HL-60 (cell line): ENCODE measurements around the gene RASAL2.

Experiments used
- DNase-seq, 2 experiments: peaks; one replicate each; pipeline ENCODE4 v3.0.0-alpha.2; 2010 to 2020; ENCODE audit warnings: low read depth in 1 of 2, low spot score in 1 of 2
- H3K27ac ChIP-seq: fragments of 250-450 bp; sonication (Bioruptor Pico); replicated peaks from 2 replicates; pipeline ENCODE4 v1.5.1; 2020; ENCODE audit warnings: mild to moderate bottlenecking, moderate library complexity
- H3K27me3 ChIP-seq: fragments of 250-450 bp; sonication (Bioruptor Pico); 2 replicates; pipeline ENCODE4 v1.5.1; 2021; ENCODE audit warnings: mild to moderate bottlenecking, moderate library complexity; ENCODE audit not compliant: insufficient read depth, poor library complexity, severe bottlenecking
- H3K4me3 ChIP-seq: replicated peaks from 2 replicates; pipeline ENCODE4 v1.5.1; 2011; ENCODE audit warnings: mild to moderate bottlenecking, control low read depth, low read length; ENCODE audit not compliant: insufficient read depth
- CTCF ChIP-seq: IDR thresholded peaks from one replicate; pipeline ENCODE4 v1.5.1; 2011; ENCODE audit warnings: low read length, control low read depth, inconsistent platforms; ENCODE audit not compliant: insufficient read depth
- GABPA ChIP-seq: IDR thresholded peaks from 2 replicates; pipeline ENCODE4 v1.6.1; 2012; ENCODE audit warnings: low read depth
- POLR2AphosphoS5 ChIP-seq: IDR thresholded peaks from 2 replicates; pipeline ENCODE4 v1.6.1; 2012; ENCODE audit warnings: low read depth
- REST ChIP-seq: IDR thresholded peaks from 2 replicates; pipeline ENCODE4 v1.6.1; 2012; ENCODE audit warnings: low read depth; ENCODE audit not compliant: insufficient replicate concordance
- SPI1 ChIP-seq: IDR thresholded peaks from 2 replicates; pipeline ENCODE4 v1.6.1; 2012; ENCODE audit warnings: low read depth, mild to moderate bottlenecking, borderline replicate concordance

RASAL2 gene

GRCh38 chr1:178165196-178165595, 71.3 kb downstream of the RASAL2 start:
- no peak for TF ChIP-seq SPI1
- TF ChIP-seq REST: no peak
- no peak for TF ChIP-seq POLR2AphosphoS5
- TF ChIP-seq CTCF: no peak
- no peak for TF ChIP-seq GABPA
- DNase-seq: no peak
- no peak overlapping the region for H3K4me3 ChIP-seq
- H3K27me3 ChIP-seq: no peaks in the 10 kb centered on the region
- H3K27ac ChIP-seq: no peak overlapping the region

- no peak for DNase-seq
- Histone ChIP-seq H3K4me3 (no peak overlapping the region), H3K27me3 (no peaks in the 10 kb centered on the region), H3K27ac (no peak overlapping the region)
- TF ChIP-seq CTCF (no peak), REST (no peak), GABPA (no peak), SPI1 (no peak)
These were observed 72.6 kb downstream of the RASAL2 start for GRCh38 chr1:178166429-178167024.

GRCh38 chr1:178168536-178168935, 74.6 kb downstream of the RASAL2 start:
- no peak overlapping the region for H3K4me3 ChIP-seq
- DNase-seq: no peak
- no peak for TF ChIP-seq POLR2AphosphoS5
- TF ChIP-seq CTCF: no peak
- TF ChIP-seq REST: no peak
- no peak for TF ChIP-seq SPI1
- no peak for TF ChIP-seq GABPA
- H3K27me3 ChIP-seq: no peaks in the 10 kb centered on the region
- H3K27ac ChIP-seq: no peak overlapping the region
